Spleen (tissue), 11 donors: ENCODE measurements around the gene ZNF296. TPM values are rescaled to one million over a fixed set of nuclear protein-coding genes. Genes with fewer than 3 reads are reported as not detected.

Experiments
- DNase-seq: peaks from one replicate; pipeline ENCODE4 v3.0.0-alpha.2; 2020
- H3K27ac ChIP-seq, 8 donors: fragments of 200-600 bp; sonication (generic) in 7 of 8; 1 replicate in 4 of 8; 2 replicates in 4 of 8; pipeline versions ENCODE4 v1.5.0 to v1.8.0; 2016 to 2021; ENCODE audit warnings: inconsistent platforms in 4 of 8, mild to moderate bottlenecking in 4 of 8, moderate library complexity in 1 of 8
- H3K27me3 ChIP-seq, 7 donors: fragments of 200-600 bp; sonication (generic) in 6 of 7; replicated peaks in 1 of 7; 1 replicate in 4 of 7; 2 replicates in 3 of 7; pipeline versions ENCODE4 v1.5.0 to v1.8.0; 2016 to 2021; ENCODE audit warnings: inconsistent platforms in 3 of 7, mild to moderate bottlenecking in 1 of 7
- H3K36me3 ChIP-seq, 6 donors: fragments of 200-600 bp; sonication (generic) in 5 of 6; 1 replicate in 4 of 6; 2 replicates in 2 of 6; pipeline versions ENCODE4 v1.5.0 to v1.8.0; 2016 to 2021; ENCODE audit warnings: inconsistent platforms in 2 of 6
- H3K4me1 ChIP-seq, 6 donors: fragments of 200-600 bp; sonication (generic) in 5 of 6; 1 replicate in 3 of 6; 2 replicates in 3 of 6; pipeline versions ENCODE4 v1.5.0 to v1.8.0; 2016 to 2021; ENCODE audit warnings: inconsistent platforms in 3 of 6
- H3K4me3 ChIP-seq, 8 donors: fragments of 200-600 bp; sonication (generic) in 7 of 8; 1 replicate in 4 of 8; 2 replicates in 4 of 8; pipeline versions ENCODE4 v1.5.0 to v1.8.0; 2016 to 2021; ENCODE audit warnings: inconsistent platforms in 4 of 8, mild to moderate bottlenecking in 4 of 8, moderate library complexity in 2 of 8
- H3K9me3 ChIP-seq, 8 donors: fragments of 200-600 bp; sonication (generic) in 7 of 8; 1 replicate in 4 of 8; 2 replicates in 4 of 8; pipeline versions ENCODE4 v1.5.0 to v1.8.0; 2016 to 2021; ENCODE audit warnings: inconsistent platforms in 4 of 8
- POLR2A ChIP-seq, 3 donors: fragments of 450-650 bp; IDR thresholded peaks; one replicate each; pipeline ENCODE4 v1.5.1; 2017; ENCODE audit warnings: antibody characterized with exemption in 3 of 3, mild to moderate bottlenecking in 1 of 3
- POLR2AphosphoS5 ChIP-seq, 3 donors: sonication (generic); formaldehyde crosslinking; IDR thresholded peaks; one replicate each; pipeline ENCODE4 v1.5.1; 2017; ENCODE audit warnings: antibody characterized with exemption in 3 of 3
- WGBS, 5 donors: extraction: QIAGEN DNeasy Blood & Tissue Kit in 3 of 5; methylation state at CpG; one replicate each; pipeline versions ENCODE4 v1.1.5 to v1.1.7; 2013 to 2018; 5-methylcytosine and 5-hydroxymethylcytosine counted together
- intact Hi-C: fragments of 100-400 bp; cut with DNase I; formaldehyde crosslinking; loops from one replicate; pipeline ENCODE4 v1.15.0; 2023; ENCODE audit warnings: low total_unique reads
- polyA plus RNA-seq, 3 donors: library from polyadenylated mRNA; stranded (reverse); fragments of 200-250 nt; gene quantifications; one replicate each; pipeline ENCODE4 v1.2.1, GENCODE V29; 2013
- total RNA-seq, 7 donors: library from RNA; depleted of rRNA in 3 of 7; stranded (reverse); fragments of >200 nt in 3 of 7; fragmentation: NEBNext Ultra II Directional in 4 of 7; extraction: Animal tissue kit (Norgen Biotek cat#: 25700) in 4 of 7; gene quantifications; one replicate each; pipeline versions ENCODE4 v1.1.0 to v1.2.1, GENCODE V29; 2016 to 2021
- TF ChIP-seq, protein P1 (sequence below), 11 experiments: fragments of 200-600 bp in 7 of 11; fragments of 450-650 bp in 4 of 11; sonication (generic) in 4 of 11; IDR thresholded peaks in 8 of 11; conservative IDR thresholded peaks in 3 of 11; 1 replicate in 7 of 11; 2 replicates in 4 of 11; pipeline versions ENCODE4 v1.4.0 to v1.8.0; 2016 to 2021; ENCODE audit warnings: antibody characterized with exemption in 11 of 11, inconsistent platforms in 4 of 11, mild to moderate bottlenecking in 1 of 11
- donor health status: healthy with polysubstance abuse.
- donor health status: DM: no; HTN: no; CAD: no; lungs with moderate emphysema.
- donor health status: DM: no; HTN: no; CAD: no.
- donor health status: Bipolar disorder and iron deficiency.
- donor health status: healthy.
- donor health status: DM: no; HTN: no; CAD: no.
- donor health status: DM: yes; HTN: yes; CAD: no.

Gene ZNF296
- total and polyA plus RNA-seq, 10 donors: 3.9 to 11.9 (median 7.4) TPM

DNA sequence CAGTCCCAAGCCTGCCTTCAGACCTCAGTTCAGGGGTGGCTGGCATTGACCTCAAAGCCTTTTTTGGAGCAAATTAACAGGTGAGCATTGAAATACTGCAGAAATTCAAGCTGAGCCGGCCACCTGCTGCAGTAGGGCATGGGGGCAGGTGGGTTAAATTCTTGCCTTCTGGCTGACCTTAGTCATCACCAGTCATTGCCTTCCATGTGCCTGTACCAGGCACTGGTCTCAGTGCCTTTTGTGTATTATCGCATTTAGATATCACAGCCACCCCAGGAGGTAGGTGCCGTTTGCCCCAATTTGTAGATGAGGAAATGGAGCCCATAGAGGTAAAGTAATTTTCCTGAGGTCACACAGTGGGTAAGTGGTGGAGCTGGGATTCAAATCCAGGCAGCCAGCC is 23.9 kb upstream of the ZNF296 start:
- TF ChIP-seq POLR2AphosphoS5 (IDR thresholded peaks at IDR 0.05) (no peak), POLR2A (IDR thresholded peaks at IDR 0.05) (no peak)
- TF ChIP-seq, protein P1, sequence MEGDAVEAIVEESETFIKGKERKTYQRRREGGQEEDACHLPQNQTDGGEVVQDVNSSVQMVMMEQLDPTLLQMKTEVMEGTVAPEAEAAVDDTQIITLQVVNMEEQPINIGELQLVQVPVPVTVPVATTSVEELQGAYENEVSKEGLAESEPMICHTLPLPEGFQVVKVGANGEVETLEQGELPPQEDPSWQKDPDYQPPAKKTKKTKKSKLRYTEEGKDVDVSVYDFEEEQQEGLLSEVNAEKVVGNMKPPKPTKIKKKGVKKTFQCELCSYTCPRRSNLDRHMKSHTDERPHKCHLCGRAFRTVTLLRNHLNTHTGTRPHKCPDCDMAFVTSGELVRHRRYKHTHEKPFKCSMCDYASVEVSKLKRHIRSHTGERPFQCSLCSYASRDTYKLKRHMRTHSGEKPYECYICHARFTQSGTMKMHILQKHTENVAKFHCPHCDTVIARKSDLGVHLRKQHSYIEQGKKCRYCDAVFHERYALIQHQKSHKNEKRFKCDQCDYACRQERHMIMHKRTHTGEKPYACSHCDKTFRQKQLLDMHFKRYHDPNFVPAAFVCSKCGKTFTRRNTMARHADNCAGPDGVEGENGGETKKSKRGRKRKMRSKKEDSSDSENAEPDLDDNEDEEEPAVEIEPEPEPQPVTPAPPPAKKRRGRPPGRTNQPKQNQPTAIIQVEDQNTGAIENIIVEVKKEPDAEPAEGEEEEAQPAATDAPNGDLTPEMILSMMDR (IDR thresholded peaks at IDR 0.05 in 8 of 11, conservative IDR thresholded peaks at IDR 0.05 in 3 of 11): no peak
- H3K27me3 ChIP-seq: no peaks in the 10 kb centered on the region
- no peak overlapping the region for H3K27ac ChIP-seq
- intact Hi-C loops: no loop called here
- H3K9me3 ChIP-seq: no peaks in the 10 kb centered on the region
- H3K4me3 ChIP-seq: no peak overlapping the region
- 89 to 94% (median 91%) methylated on average over 3 of the region's 3 CpGs for WGBS, 5 donors
- peaks cover 20 to 100% (median 75%) of the 10 kb centered on the region in 6 donors for H3K4me1 ChIP-seq
- DNase-seq: no peak
- H3K36me3 ChIP-seq: peaks cover 0 to 18% (median 0%) of the 10 kb centered on the region in 6 donors

DNA sequence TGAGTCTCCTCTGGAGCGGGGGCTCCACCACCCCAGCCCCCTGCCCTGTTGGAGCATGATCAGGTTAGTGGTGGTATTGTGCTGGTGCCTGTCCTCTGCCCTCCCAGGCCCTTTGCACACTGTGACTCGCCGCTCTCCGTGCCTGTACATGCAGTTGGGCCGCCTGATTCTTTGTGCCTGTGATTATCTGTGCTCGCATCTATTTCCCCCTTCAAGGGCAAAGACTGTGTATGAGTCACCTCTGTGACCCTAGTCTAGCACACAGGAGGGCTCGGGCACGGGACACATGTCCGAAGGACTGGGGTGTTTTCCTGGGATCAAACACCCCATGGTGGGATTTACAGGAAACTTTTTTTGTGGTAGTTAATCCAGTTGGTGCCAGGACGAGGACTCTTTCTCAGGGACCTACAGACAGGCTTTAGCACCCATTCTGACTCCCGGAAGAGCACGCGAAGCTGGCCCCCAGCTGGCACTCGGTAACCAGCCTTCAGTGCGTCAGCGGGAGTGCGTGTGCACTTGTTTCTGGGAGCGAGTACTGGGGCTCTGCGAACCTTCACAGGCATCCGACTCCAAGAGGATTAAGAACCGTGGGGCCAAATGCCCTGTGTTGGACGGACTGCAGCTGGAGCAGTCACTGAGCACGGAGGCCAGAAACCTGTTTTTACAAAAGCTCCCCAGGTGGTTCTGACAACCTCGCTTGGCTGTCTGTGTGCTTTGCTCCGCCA is 23.4 kb upstream of the ZNF296 start:
- intact Hi-C loops: no loop called here
- no peak overlapping the region for H3K4me3 ChIP-seq
- peaks cover 18 to 100% (median 75%) of the 10 kb centered on the region in 6 donors for H3K4me1 ChIP-seq
- H3K27me3 ChIP-seq: no peaks in the 10 kb centered on the region
- TF ChIP-seq POLR2AphosphoS5 (IDR thresholded peaks at IDR 0.05) (no peak), POLR2A (IDR thresholded peaks at IDR 0.05) (no peak)
- TF ChIP-seq, protein P1 (IDR thresholded peaks at IDR 0.05 in 8 of 11, conservative IDR thresholded peaks at IDR 0.05 in 3 of 11): no peak
- DNase-seq: no peak
- 84 to 91% (median 87%) methylated on average over 25 of the region's 25 CpGs for WGBS, 5 donors
- no peak overlapping the region for H3K27ac ChIP-seq
- H3K36me3 ChIP-seq: peaks cover 0 to 18% (median 0%) of the 10 kb centered on the region in 6 donors
- no peaks in the 10 kb centered on the region for H3K9me3 ChIP-seq

DNA sequence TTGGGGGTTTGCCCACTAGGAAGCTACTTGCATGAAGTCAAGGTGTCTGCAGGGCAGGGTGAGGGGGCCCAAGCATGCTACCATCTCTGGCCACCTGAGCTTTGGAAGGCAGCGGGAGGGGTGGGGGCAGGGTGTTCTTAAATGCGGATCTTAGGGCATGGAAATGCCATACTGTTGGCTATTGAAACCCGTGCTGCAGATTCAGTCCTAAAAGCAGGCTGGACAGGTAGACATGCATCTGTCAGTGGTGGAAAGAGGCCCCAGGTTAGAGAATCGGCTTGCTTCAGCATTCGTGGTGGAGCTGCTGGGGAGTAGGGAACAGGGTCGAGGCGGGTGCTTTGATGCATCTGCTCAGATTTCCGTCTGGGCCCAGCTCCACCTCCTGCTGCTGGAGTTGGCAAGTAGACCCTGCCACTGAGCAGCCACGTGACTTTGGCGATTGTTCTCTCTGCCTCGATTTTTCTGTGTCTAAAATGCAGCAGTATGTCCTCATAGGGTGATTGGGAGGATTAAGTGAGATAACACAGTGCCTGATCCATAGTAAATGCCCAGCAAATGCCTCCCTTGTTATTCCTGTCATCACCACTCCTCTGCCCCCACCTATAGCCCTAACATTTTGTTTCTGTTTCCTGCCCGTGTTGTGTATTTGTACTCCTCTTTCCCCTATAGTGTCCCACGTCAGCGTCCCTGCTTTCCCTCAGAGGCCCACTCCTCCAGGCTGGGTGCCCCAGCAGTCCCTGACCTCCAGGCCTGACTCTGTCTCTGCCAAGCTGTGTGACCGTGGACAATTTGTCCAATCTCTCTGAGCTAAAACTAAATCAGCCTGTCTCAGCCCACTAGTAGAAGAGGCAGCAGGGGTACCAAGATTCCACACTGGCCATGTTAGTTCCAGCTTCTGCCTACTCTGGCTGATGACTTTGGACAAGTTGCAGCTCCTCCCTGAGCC is 22.5 kb upstream of the ZNF296 start:
- H3K4me3 ChIP-seq: no peak overlapping the region
- intact Hi-C loops: no loop called here
- H3K4me1 ChIP-seq: peaks cover 20 to 100% (median 75%) of the 10 kb centered on the region in 6 donors
- DNase-seq: no peak
- H3K36me3 ChIP-seq: peaks cover 0 to 18% (median 0%) of the 10 kb centered on the region in 6 donors
- H3K27me3 ChIP-seq: no peaks in the 10 kb centered on the region
- no peaks in the 10 kb centered on the region for H3K9me3 ChIP-seq
- TF ChIP-seq POLR2A (IDR thresholded peaks at IDR 0.05) (no peak), POLR2AphosphoS5 (IDR thresholded peaks at IDR 0.05) (no peak)
- TF ChIP-seq, protein P1 (IDR thresholded peaks at IDR 0.05 in 8 of 11, conservative IDR thresholded peaks at IDR 0.05 in 3 of 11): no peak
- 54 to 77% (median 67%) methylated on average over 14 to 15 of the region's 15 CpGs for WGBS, 5 donors
- peak overlapping the region in 1 of 8 donors; percentile 21 for H3K27ac ChIP-seq
